Measurements from ENCODE around the gene CPTP.

The CPTP gene

GRCh38 chr1:1311107-1312104 is 13.2 kb upstream of the CPTP start:
- Mint-ChIP-seq H3K36me3 (ENCODE audit: low read depth) (peaks cover 12% of the 10 kb centered on the region), H3K27me3 (ENCODE audit: low read depth) (no peaks in the 10 kb centered on the region), H3K9me3 (no peaks in the 10 kb centered on the region), H3K27ac (no peak overlapping the region), H3K4me3 (no peak overlapping the region), H3K4me1 (peaks cover 6% of the 10 kb centered on the region)
- no peak for TF ChIP-seq CTCF (IDR thresholded peaks at IDR 0.05; ENCODE audit: unreplicated experiment in 3 of 3)

DNA sequence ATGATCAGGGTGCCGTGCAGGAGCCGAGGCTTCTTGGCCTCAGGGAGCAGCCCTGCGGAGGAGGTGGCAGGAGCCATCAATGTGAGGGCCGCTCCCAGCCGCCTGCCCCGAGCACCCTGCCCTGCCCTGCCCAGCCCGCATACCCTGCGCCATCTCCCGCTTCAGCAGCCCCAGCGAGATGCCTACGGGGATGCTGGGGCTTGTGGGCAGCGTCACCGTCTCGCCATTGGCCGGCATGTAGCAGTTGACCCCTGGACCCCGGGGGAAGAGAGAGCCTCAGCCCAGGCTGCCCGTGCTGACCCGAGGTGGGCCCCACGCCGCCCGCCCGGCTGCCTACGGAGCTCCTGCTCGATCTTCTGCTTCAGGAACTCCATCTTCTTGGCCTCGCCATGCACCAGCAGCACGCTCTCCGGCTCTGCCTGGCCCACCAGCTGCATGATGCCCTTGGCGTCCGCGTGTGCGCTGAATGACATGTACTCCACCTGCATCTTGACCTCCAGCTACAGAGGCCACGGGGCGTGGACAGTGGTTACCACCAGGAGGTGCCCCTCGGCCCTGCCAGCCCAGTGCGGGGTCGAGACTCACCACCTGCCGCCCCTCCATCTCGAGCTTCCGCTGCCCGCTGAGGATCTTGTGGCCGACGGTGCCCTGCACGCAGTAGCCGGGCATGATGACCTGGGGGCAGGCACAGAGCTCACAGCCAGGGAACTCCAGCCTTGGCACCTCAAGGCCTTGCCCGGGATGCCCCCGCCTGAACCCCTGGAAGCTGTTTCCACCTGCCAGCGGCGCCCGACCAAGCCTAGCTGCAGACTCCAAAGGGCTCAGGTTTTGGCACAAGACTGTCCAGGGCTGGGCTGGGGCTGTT is 11.9 kb upstream of the CPTP start:
- TF ChIP-seq CTCF (IDR thresholded peaks at IDR 0.05; ENCODE audit: unreplicated experiment in 3 of 3): no peak
- Mint-ChIP-seq H3K4me3 (no peak overlapping the region), H3K27me3 (ENCODE audit: low read depth) (no peaks in the 10 kb centered on the region), H3K4me1 (peaks cover 5% of the 10 kb centered on the region), H3K36me3 (ENCODE audit: low read depth) (peaks cover 16% of the 10 kb centered on the region), H3K9me3 (no peaks in the 10 kb centered on the region), H3K27ac (no peak overlapping the region)

DNA sequence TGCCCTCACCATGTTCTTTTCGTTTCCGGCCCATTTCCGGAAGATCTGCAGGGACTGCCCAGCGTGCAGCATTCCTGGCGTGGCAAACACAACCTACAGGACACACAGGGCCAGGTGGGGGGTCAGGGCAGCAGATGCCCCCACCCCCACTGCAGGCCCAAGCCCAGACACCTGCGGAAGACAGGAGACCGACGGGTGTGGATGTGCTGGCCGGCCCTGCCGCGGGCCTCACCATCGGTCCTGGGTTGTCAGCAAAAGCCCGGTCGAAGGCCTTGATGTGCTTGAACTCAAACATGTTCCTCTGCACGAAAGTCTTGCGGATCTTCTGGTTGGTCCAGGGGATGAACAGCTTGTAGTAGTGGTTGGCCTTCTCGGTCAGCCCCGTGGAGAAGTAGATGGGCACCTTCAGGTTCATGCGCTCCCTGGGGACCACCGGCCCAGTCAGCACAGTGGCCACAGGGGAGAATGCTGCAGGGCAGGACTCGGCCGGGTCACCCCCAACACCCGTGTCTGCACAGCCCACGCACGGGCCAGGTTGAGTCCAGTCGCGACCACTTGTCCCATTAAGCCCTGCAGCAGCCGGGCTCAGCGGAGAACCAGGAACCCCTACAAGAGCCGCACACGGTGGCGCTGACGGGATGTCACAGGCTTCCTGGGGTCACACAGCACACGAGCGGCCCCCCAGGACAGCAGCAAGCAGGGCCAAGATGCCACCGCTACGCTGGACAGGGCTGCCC is 10.9 kb upstream of the CPTP start:
- no peak for TF ChIP-seq CTCF (IDR thresholded peaks at IDR 0.05; ENCODE audit: unreplicated experiment in 3 of 3)
- Mint-ChIP-seq H3K4me3 (no peak overlapping the region), H3K27me3 (ENCODE audit: low read depth) (no peaks in the 10 kb centered on the region), H3K4me1 (peaks cover 11% of the 10 kb centered on the region), H3K9me3 (no peaks in the 10 kb centered on the region), H3K27ac (peak overlapping the region in 1 of 3 experiments; percentile 31), H3K36me3 (ENCODE audit: low read depth) (peaks cover 16% of the 10 kb centered on the region)

GRCh38 chr1:1314237-1314586 is 10.4 kb upstream of the CPTP start:
- no peak overlapping the region for H3K27ac Mint-ChIP-seq
- no peak overlapping the region for H3K4me3 Mint-ChIP-seq
- H3K9me3 Mint-ChIP-seq: no peaks in the 10 kb centered on the region
- peaks cover 11% of the 10 kb centered on the region for H3K4me1 Mint-ChIP-seq
- peaks cover 18% of the 10 kb centered on the region for H3K36me3 Mint-ChIP-seq (ENCODE audit: low read depth)
- TF ChIP-seq CTCF (IDR thresholded peaks at IDR 0.05; ENCODE audit: unreplicated experiment in 3 of 3): no peak
- H3K27me3 Mint-ChIP-seq (ENCODE audit: low read depth): no peaks in the 10 kb centered on the region

DNA sequence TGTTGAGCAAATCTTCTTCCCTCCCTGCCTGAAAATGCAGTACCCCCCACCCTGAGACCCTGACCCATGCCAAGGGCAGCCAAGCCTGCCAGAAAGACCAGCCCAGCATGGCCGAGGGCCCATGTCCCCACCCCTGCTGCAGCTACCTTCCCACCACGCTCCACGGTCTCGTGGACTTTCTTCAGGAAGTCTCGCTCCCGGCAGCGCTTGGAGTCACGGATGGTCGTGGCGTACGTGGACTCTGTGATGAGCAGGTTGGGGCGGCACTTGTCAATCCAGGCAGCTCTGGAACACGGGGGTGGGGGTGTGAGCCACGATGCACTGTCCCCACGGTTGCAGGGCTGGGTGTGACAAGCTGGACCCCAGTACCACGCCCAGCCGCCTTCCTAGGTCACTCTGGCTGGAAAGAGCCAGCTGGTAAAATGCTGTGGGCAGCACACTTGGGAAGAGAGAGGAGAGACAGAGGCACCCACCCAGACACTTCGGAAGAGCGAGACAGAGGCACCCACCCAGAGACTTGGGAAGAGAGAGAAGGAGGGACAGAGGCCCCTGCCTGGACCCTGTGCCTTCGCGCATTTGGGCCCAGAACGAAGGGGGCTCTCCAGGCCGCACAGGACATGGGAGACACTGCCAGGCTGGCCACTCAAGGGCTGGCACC is 9.8 kb upstream of the CPTP start:
- no peak overlapping the region for H3K27ac Mint-ChIP-seq
- no peaks in the 10 kb centered on the region for H3K27me3 Mint-ChIP-seq (ENCODE audit: low read depth)
- TF ChIP-seq CTCF (IDR thresholded peaks at IDR 0.05; ENCODE audit: unreplicated experiment in 3 of 3): no peak
- no peak overlapping the region for H3K4me3 Mint-ChIP-seq
- H3K36me3 Mint-ChIP-seq (ENCODE audit: low read depth): peaks cover 22% of the 10 kb centered on the region
- H3K4me1 Mint-ChIP-seq: peaks cover 16% of the 10 kb centered on the region
- no peaks in the 10 kb centered on the region for H3K9me3 Mint-ChIP-seq

All from nephron (organoid).